ENCODE results near the gene TTC21A.

DNA sequence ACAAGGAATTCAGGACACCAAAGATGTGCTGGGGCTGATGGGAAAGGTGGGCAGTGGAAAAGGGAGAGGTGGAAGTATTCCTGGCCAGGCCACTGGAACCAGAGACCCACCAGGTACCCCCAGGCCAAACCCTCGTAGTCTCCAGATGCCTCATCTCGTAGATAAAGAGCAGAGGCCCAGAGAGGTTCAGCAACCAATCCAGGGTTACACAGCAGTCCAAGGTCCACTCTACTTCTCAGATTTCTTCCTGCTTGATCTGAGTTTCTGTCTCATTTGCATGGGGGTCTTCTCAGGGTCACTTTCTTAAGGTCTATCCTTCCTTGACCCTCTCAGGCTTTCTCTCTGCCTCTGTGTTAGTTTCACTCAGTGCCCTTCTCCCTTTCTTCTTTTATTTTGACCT is 5.1 kb downstream of the TTC21A start:
- TF ChIP-seq, protein P1, sequence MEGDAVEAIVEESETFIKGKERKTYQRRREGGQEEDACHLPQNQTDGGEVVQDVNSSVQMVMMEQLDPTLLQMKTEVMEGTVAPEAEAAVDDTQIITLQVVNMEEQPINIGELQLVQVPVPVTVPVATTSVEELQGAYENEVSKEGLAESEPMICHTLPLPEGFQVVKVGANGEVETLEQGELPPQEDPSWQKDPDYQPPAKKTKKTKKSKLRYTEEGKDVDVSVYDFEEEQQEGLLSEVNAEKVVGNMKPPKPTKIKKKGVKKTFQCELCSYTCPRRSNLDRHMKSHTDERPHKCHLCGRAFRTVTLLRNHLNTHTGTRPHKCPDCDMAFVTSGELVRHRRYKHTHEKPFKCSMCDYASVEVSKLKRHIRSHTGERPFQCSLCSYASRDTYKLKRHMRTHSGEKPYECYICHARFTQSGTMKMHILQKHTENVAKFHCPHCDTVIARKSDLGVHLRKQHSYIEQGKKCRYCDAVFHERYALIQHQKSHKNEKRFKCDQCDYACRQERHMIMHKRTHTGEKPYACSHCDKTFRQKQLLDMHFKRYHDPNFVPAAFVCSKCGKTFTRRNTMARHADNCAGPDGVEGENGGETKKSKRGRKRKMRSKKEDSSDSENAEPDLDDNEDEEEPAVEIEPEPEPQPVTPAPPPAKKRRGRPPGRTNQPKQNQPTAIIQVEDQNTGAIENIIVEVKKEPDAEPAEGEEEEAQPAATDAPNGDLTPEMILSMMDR (IDR thresholded peaks at IDR 0.05; ENCODE audit: insufficient read depth, low read depth, low read length): no peak
- TF ChIP-seq EZH2 (IDR thresholded peaks at IDR 0.05; ENCODE audit: insufficient read depth, low read length): no peak

All from astrocyte (in vitro differentiated cells and primary cell).